Lower lobe of right lung (tissue), 2 donors: ENCODE data around the gene INPP5A. TPM values are rescaled to one million over a fixed set of nuclear protein-coding genes. Genes with fewer than 3 reads are reported as not detected.
A peak's percentile ranks its signal among the peaks of the same experiment; 100 is the strongest.

Experiments used
- ATAC-seq, 2 donors: fragments of 200-7000 bp; cut with Tn5 transposase; one replicate each; pipeline ENCODE4 v1.9.1; 2020 to 2022; ENCODE audit warnings: mild to moderate bottlenecking in 2 of 2, moderate library complexity in 2 of 2
- DNase-seq: peaks from one replicate; pipeline ENCODE4 v3.0.0-alpha.2; 2020
- H3K27ac ChIP-seq: fragments of 200-600 bp; one replicate; pipeline ENCODE4 v1.8.0; 2022
- H3K27me3 ChIP-seq: fragments of 200-600 bp; one replicate; pipeline ENCODE4 v1.8.0; 2022; ENCODE audit warnings: low read depth
- H3K36me3 ChIP-seq: fragments of 200-600 bp; one replicate; pipeline ENCODE4 v1.8.0; 2022; ENCODE audit warnings: mild to moderate bottlenecking
- H3K4me1 ChIP-seq: fragments of 200-600 bp; one replicate; pipeline ENCODE4 v1.8.0; 2022
- H3K4me3 ChIP-seq: fragments of 200-600 bp; one replicate; pipeline ENCODE4 v1.8.0; 2022; ENCODE audit warnings: mild to moderate bottlenecking
- H3K9me3 ChIP-seq: fragments of 200-600 bp; one replicate; pipeline ENCODE4 v1.8.0; 2022
- intact Hi-C: fragments of 100-400 bp; cut with DNase I; formaldehyde crosslinking; loops from one replicate; pipeline ENCODE4 v1.11.0; 2022
- total RNA-seq: library from RNA; stranded (reverse); fragmentation: NEBNext Ultra II Directional; extraction: Animal tissue kit (Norgen Biotek cat#: 25700); gene quantifications from one replicate; pipeline ENCODE4 v1.2.1, GENCODE V29; 2021
- TF ChIP-seq, protein P1 (sequence below): fragments of 200-600 bp; IDR thresholded peaks from one replicate; pipeline ENCODE4 v1.8.0; 2022; ENCODE audit warnings: antibody characterized with exemption, mild to moderate bottlenecking
- donor health status: DM: no; HTN: yes; CAD: no; lungs with severe emphysema.

INPP5A gene
- total RNA-seq, 1 donor from 2014 or later, result 34.1 TPM

DNA sequence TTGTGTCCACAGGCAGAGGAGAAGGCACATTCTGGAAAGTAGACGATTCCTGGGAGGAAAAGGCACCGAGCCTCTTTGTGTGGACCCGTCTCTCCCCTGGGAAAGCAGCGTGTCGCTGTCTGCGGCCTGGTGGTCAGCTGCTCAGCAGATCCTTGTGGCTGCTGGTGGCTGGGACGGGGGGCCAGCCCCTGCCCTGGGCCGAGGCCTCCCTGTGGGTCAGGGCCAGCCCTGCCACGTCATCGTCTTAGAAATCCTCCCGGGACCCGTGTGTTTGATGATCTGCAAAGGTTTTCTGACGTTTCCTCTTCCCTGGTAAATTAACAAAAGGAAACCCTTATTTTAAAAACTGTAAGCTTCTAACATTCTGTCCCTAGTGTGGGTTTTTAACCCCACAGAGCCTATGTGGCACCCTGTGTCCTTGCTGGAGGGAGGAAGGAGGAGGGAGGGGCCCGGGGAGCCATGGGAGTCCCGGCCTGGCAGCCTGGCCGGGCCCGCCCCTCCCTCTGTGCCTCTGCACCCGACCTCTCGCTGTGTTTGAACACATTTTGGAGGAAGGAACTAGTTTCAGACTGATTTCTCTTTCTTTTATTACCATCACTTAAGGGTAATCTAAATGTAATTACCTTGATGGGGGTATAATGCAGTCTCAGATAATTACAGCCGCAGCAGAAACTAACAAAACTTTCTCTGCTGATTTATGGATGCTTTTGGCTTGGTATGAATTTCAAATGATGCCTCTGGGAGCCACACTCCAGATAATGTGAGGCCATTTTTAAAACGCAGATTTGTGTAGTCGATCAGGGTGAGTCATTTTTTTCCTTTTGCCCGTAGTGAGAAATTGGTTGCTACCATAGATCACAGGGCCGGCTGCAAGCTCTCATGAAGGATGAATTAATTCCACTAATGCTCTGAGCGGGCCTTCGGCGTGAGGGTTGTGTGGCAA lies 162.8 kb downstream of the INPP5A start:
- no peaks in the 10 kb centered on the region for H3K27me3 ChIP-seq
- H3K4me3 ChIP-seq, result no peak overlapping the region
- TF ChIP-seq, protein P1, sequence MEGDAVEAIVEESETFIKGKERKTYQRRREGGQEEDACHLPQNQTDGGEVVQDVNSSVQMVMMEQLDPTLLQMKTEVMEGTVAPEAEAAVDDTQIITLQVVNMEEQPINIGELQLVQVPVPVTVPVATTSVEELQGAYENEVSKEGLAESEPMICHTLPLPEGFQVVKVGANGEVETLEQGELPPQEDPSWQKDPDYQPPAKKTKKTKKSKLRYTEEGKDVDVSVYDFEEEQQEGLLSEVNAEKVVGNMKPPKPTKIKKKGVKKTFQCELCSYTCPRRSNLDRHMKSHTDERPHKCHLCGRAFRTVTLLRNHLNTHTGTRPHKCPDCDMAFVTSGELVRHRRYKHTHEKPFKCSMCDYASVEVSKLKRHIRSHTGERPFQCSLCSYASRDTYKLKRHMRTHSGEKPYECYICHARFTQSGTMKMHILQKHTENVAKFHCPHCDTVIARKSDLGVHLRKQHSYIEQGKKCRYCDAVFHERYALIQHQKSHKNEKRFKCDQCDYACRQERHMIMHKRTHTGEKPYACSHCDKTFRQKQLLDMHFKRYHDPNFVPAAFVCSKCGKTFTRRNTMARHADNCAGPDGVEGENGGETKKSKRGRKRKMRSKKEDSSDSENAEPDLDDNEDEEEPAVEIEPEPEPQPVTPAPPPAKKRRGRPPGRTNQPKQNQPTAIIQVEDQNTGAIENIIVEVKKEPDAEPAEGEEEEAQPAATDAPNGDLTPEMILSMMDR, result no peak
- H3K27ac ChIP-seq, result no peak overlapping the region
- DNase-seq (peak; percentile 43), ATAC-seq (no peak)
- intact Hi-C loops, result no loop called here
- peaks cover 33% of the 10 kb centered on the region for H3K36me3 ChIP-seq
- no peaks in the 10 kb centered on the region for H3K4me1 ChIP-seq
- H3K9me3 ChIP-seq, result peaks cover 5% of the 10 kb centered on the region

DNA sequence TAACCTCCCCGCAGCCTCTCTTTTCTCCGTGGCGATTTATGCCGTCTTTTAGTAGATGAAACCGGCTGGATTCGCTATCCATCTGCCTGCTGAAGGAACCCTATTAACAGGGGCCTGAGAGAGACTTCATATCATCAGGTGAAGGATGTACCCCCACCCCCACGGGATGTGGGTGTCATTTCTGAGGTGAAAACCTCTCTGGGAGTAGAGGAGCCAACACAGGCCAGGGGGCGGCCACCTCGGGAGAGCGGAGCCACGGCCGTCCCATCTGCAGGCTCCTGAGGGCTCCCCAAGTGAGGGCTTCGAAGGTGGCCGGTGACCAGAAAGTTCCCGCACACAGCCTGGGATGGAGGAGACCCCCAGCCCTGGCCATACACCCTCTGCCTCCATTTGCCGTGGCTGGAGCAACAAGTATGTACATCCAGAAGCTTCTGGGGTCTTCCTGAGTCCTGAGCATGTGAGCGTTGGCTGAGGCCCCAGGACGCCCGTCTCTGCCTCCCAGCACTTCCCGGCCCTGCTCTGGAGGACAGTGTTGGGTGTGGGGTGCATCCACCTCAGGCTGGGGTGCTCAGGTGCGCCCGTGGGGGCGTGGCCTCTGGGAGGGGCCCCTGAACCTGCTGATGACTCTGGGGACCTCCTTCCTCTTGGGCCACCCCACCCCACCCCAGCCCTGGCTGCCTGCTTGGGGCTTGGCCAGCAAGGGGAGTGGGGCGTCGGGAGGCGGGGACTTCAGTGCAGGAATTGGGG lies 163.7 kb downstream of the INPP5A start:
- TF ChIP-seq, protein P1, result no peak
- no peaks in the 10 kb centered on the region for H3K4me1 ChIP-seq
- no peak for ATAC-seq
- no peaks in the 10 kb centered on the region for H3K27me3 ChIP-seq
- DNase-seq, result peak; percentile 37
- no peak overlapping the region for H3K4me3 ChIP-seq
- no peak overlapping the region for H3K27ac ChIP-seq
- H3K36me3 ChIP-seq, result peaks cover 33% of the 10 kb centered on the region
- intact Hi-C loops, result no loop called here
- H3K9me3 ChIP-seq, result peaks cover 10% of the 10 kb centered on the region

DNA sequence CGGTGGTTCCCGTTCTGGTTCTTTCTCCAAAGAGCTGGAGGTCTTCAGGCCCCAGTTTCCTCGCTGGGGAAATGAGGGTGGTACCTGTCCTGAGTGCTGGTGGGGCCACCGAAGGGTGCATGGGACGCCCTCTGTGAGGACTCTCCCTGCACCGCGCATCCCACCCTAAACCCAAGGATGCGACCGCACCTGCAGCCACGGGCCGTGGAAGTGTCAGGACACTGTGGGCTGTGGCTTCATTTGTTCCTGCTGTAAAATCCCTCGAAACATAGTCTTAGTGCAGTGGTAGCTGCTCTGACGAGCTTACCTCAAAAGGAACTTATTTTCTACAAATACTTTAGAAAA lies 164.2 kb downstream of the INPP5A start:
- TF ChIP-seq, protein P1, result no peak

DNA sequence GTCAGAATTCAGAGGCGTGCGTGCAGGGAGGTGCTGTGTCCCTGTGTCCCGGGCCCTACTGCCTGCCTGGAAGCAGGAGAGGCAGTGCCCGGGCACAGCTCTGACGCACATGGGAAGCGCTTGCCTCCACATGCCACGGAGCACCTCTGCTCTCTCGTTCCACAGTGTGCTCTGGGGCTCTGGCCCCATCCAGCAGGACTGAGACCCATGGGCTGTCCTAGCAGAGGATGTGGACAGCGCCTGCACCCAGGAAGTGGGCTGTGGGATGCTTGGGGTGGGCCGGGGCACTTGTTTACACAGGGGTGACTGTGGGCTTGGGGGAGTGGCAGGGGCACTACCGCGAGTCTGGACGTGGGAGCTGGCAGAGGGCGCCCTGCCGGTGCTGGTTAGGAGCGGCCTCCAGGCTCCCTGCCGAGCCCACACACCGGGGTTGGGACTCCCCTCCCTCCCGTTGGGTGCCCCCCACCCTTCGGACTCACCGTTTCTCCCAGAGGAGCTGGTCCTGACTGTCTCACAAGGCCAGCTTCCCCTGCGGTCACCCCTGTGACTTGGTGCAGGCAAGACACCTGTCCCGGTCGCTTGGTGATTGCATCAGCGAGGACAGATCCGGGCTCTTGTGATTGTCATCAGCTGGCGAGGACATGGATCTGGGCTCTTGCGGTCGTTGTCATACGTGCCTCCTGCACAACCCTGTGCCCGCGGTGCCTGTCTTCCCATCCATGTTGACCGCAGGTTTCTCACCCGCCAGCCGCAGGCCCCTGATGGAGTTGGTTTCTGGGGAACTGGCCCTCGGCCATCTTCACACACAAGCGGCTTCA lies 165.2 kb downstream of the INPP5A start:
- TF ChIP-seq, protein P1, result no peak
- DNase-seq, result peak; percentile 35
- no peak for ATAC-seq

More for the DNA sequence above, 164.2 kb downstream of the INPP5A start:
- no peak for ATAC-seq
- peaks cover 10% of the 10 kb centered on the region for H3K9me3 ChIP-seq
- H3K27me3 ChIP-seq, result no peaks in the 10 kb centered on the region
- H3K27ac ChIP-seq, result no peak overlapping the region
- no peak overlapping the region for H3K4me3 ChIP-seq
- intact Hi-C loops, result no loop called here
- no peaks in the 10 kb centered on the region for H3K4me1 ChIP-seq
- DNase-seq, result no peak
- peaks cover 33% of the 10 kb centered on the region for H3K36me3 ChIP-seq

DNA sequence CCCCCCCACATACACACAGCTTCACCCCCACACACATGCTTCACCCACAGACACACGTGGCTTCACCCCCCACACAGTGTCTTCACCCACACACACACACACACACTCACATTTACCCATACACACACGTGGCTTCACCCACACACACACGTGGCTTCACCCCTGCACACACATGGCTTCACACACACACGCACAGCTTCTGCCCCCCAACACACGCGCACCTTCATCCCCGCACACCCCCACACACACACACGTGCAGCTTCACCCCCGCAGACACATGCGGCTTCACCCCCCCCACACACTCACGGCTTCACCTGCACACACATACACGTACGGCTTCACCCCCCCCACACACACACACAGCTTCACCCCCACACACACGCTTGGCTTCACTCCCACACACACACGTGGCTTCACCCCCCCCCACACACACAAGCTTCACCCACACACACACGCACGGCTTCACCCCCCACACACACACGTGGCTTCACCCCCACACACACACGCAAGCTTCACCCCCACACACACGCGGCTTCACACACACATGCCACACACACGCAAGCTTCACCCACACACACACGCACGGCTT lies 165.9 kb downstream of the INPP5A start:
- Histone ChIP-seq H3K36me3 (peaks cover 25% of the 10 kb centered on the region), H3K27ac (no peak overlapping the region), H3K27me3 (no peaks in the 10 kb centered on the region), H3K9me3 (peaks cover 10% of the 10 kb centered on the region), H3K4me1 (no peaks in the 10 kb centered on the region), H3K4me3 (no peak overlapping the region)
- ATAC-seq (peak in 1 of 2 donors; percentile 5), DNase-seq (peak; percentile 21)
- TF ChIP-seq, protein P1, result no peak
- intact Hi-C loops, result no loop called here

More for the DNA sequence above, 165.2 kb downstream of the INPP5A start:
- intact Hi-C loops, result no loop called here
- peaks cover 10% of the 10 kb centered on the region for H3K9me3 ChIP-seq
- H3K27ac ChIP-seq, result no peak overlapping the region
- no peaks in the 10 kb centered on the region for H3K27me3 ChIP-seq
- H3K4me3 ChIP-seq, result no peak overlapping the region
- H3K4me1 ChIP-seq, result no peaks in the 10 kb centered on the region
- H3K36me3 ChIP-seq, result peaks cover 25% of the 10 kb centered on the region
